NCI-H748 (cell line): ENCODE results near the gene ETNK1.
A peak's percentile ranks its signal among the peaks of the same experiment; 100 is the strongest.
"Not testable (repeated sequence)": the region's sequence is repeated elsewhere in the genome, so short reads cannot be mapped to it uniquely, and the experiment has no call there.

Experiments used
- DNase-seq: peaks from one replicate; lab custom pipeline; 2025; ENCODE audit not compliant: unreplicated experiment; lab: John Stamatoyannopoulos, UW

ETNK1 gene

DNA sequence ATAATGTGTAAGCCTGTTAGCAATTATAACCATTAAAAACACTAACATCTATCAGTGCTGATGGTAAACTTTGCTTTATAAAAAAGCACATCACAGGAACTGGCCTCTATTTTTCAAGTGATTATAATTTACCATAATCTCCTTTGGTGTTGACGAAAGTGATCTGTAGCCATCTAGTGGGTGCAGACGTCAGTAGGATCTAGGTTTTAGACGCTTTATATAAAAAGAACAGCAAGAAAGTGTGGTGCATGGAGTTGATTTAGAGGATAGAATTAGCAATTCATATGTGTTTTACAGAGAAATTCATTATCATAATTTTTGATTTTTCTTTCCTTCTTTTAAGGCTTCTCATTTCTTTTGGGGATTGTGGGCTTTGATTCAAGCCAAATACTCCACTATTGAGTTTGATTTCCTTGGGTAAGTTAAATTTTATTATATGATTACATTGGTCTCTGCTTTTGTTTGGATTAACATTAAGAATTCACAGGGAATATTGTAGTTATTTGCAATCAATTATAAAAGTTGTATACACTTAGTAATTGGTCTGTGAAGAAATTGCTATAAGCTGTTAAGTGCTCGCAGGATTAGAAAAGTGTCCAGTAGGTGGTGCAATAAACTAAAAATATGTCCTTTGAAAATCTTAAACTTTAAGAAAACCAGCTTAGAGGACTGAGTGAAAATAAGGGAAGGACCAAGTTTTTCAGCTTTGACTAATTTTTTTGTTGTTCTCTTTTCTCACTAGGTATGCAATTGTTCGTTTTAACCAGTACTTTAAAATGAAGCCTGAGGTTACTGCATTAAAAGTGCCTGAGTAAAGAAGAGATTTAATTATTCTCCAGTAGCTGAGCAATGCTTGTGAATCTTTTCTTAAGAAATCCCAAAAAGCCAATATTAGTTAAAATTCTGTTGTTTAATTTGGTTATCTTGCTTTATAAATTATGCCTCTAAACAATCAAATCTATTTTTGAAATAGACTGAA, 59.5 kb downstream of the ETNK1 start:
- DNase-seq, result peak; percentile 22

DNA sequence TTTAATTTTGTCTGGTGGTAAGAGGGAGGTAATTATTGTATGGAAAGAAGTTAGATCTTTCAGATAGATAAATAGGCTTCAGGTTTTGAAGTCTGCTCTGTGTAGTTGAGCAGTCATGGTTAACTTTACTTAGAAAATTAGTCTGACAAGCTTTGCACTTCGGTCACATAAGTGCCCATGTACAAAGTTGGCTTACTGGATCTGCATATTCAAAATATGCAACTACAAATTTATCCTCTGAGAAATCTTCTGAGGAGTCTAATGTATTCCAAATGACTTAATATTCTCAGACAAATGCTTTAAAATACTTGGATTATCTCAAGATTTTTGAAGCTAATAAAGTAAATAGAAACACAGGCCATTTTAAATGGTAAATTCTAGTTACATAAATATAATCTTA, 61.2 kb downstream of the ETNK1 start:
- no peak for DNase-seq

DNA sequence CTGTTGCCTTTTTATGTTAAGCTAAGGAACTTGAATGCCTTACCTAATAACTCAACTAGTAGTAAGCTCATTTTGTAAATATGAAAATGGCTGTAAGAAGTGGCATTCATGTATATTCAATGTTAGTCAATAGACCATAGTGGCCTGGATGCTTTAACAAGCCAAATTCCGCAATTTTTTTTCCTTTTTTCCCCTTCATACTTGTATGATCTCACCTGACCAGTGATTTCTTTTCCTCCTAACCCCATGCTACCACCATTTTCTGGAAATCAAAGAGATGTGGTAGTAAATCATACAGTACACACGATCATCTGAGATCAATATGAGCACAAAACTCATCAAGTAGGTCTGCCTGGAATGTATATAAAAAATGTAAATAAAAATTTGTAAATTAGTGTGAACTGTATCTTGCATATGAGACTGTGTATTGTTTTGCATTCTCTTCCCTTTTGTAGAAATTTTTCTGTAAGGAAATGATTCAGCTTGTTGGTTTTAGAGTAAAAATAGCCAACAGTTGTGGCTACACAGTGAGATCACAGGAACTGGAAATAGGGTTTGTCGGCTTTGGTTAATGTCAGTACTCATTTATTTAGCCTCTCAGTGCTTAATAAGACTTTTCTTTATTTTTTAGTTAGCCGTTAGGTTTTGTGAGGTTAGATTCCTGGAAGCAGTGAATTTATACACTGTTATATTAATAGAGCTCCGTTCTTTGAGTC, 62.5 kb downstream of the ETNK1 start:
- no peak for DNase-seq

DNA sequence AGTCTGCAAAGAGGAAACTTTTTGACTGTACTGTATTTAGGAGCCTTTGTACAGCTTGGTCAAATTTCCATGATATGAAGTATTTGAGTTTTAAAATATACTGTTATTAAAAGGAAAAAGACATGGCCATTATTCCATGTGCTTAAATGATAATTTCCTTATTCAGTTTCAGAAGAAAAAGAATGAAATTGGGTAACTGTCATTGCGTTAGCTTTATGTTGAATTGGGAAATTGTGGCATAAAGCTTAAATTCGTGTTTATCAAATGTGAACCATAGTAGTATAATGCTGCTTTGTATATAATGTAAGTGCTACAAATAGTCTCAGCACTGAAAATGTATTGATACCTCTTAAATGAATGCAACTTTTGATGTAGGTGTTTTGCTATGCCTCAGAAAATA, 64.9 kb downstream of the ETNK1 start:
- DNase-seq, result no peak

DNA sequence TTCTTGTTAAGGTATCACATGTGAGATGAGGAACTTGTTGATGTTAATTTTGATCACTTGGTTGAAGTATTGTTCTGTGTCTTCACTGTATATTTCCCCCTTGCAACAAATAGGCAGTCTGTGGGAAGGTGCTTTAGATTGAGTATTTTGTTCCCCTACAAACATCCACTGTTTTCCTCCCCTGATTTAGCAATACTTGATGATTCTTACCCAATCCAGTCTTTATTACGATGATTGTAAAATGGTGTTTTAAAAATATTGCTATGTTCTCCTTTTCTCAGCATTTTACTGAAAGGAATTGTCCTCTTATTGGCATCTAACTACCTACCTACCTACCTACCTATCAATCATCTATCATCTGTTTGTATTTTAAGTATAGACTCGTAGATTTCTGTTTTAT, 66.3 kb downstream of the ETNK1 start:
- no peak for DNase-seq

DNA sequence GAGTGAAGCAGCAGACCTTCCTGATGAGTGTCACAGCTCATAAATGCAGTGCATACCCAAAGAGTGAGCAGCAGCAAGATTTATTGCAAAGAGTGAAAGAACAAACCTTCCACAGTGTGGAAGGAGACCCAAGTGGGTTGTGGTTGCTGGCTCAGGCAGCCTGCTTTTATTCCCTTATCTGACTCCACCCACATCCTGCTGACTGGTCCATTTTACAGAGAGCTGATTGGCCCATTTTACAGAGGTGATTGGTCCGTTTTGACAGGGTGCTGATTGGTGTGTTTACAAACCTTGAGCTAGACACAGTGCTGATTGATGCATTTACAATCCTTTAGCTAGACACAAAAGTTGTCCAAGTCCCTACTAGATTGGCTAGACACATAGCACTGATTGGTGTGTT, 67.5 kb downstream of the ETNK1 start:
- DNase-seq, result not testable (repeated sequence)

DNA sequence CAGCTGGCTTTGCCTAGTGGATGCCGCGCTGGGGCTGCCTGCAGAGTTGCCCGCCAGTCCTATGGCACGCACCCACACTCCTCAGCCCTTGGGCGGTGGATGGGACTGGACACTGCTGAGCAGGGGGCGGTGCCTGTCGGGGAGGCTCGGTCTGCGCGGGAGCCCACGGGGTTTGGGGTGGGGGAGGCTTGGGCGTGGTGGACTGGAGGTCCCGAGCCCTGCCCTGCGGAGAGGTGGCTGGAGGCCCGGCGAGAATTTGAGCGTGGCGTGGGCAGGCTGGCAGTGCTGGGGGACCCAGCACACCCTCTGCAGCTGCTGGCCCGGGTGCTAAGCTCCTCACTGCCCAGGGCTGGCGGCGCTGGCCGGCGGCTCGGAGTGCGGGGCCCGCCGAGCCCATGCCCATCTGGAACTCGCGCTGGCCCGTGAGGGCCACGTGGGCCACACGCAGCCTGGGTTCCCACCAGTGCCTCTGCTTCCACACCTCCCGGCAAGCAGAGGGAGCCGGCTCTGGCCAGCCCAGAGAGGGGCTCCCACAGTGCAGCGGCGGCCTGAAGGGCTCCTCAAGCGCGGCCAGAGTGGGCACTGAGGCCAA, 68.1 kb downstream of the ETNK1 start:
- DNase-seq, result no peak

DNA sequence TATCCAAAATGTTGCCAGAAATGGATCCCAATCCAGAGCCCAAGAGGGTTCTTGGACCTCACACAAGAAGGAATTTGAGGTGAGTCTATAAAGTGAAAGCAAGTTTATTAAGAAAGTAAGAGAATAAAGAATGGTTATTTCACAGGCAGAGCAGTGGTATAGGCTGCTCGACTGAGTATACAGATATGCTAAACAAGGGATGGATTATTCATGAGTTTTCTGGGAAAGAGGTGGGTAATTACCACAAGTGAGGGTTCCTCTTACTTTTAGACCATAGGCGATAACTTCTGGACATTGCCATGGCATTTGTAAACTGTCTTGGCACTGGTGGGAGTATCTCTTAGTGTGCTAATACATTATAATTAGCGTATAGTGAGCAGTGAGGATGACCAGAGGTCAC, 73.6 kb downstream of the ETNK1 start:
- no peak for DNase-seq

DNA sequence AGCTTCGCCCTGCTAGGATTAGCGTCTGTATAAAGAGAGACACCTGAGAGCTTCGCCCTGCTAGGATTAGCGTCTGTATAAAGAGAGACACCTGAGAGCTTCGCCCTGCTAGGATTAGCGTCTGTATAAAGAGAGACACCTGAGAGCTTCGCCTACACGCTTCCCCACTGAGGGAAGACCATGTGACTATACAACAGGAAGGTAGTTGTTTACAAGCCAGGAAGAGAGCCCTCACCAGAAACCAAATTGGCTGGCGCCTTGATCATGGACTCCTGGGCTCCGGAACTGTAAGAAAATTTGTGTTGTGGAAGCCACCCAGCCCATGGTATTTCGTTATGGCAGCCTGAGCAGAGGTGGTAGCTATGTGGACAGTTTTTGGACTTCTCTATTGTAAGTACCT, 74.7 kb downstream of the ETNK1 start:
- peak; percentile 83 for DNase-seq

DNA sequence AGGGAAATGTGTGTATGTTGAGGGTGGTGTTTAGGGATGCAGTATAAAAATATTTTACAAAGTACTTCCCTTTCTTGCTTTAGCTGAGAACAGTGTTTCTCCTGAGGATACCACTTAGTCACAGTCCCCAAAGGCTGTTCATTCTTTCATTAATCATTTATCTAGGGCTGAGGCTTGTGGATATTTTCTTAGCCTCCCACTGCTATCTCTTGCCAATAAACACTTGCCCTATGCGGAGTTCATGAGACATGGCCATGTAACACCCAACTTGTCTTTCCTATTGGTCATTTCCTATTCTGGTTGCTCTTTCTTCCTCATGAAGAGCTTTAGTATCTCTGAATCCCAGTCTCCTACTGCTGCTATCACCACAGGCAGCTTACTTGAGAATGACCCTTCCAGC, 75.1 kb downstream of the ETNK1 start:
- peak; percentile 11 for DNase-seq

DNA sequence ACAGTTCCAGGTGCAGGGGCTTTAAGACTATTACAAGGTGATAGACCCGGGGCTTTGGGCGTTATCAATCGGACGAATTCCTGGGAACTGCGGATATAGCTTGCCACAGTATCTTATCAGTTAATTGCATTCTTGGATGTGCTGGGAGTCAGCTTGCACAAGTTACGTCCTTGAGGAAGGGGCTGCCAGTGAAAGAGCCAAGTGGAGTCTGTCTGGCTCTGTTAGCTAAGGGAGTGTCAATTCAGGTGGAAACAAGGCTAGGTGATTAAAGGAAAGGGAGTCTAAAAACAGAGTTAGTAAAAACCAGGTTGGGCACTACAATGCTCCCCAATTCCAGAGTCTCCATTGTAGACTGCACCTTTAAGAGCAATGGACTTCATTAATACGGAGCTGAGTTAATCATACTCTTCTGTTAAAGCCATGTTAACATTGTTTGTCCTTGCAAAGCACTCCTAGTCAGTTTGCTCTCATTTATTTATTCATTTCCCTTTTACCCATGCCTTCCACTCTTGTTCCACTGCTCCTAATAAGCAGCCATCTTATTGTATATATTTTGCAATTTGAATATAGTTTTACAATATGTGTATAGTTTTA, 76.3 kb downstream of the ETNK1 start:
- DNase-seq, result peak; percentile 44

DNA sequence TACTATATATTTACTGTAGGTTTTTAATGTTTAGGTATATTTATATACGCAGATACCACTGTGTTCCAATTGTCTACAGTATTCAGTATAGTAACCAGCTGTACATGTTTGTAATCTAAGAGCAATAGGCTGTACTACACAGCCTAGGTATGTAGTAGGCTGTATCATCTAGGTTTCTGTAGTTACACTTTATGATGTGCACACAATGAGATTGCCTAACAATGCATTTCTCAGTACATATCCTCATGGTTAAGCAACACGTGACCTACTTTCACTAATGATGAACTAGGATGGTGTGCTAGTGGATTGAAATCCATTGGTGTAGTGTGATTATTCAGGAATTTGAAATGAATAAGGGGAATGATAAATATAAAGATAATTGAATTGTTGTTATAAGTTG, 77.7 kb downstream of the ETNK1 start:
- DNase-seq, result no peak

DNA sequence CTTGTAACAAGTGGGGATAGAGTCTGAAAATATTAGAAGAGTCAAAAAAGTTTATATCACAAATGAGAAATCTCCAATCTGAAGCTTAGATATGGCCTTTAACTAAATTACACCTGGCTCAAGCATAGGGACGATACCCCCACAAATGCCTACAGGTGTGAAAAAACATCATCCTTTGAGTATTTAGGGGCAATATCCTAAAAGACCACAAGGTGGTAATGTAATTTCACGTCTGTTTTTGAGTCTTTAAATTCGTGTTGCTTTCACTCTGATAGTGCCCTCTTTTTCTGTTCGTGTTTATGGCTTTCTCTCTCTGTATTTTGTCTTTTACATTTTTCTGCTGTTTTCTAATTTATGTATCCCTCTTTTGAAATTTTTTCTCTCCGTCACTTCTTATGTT, 84.3 kb downstream of the ETNK1 start:
- DNase-seq, result peak; percentile 40

DNA sequence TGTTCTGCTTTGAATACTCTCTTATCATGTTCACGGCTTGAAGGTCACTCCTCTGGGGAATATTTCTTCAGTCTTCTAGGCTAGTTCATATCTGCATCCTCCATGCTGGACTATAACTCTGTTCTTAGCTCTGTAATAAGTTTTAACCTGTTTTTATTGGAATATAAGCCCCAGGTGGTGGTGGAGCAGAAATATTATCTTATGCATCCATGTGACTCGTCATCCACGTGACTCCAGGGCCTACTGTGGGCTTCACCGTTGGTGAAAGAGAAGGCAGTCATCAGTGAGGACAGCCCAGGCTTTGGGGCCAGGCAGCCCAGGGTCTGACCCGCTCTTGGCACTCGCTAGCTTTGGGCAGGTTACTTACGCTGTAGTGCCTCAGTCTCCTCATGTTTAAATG, 87.1 kb downstream of the ETNK1 start:
- no peak for DNase-seq

DNA sequence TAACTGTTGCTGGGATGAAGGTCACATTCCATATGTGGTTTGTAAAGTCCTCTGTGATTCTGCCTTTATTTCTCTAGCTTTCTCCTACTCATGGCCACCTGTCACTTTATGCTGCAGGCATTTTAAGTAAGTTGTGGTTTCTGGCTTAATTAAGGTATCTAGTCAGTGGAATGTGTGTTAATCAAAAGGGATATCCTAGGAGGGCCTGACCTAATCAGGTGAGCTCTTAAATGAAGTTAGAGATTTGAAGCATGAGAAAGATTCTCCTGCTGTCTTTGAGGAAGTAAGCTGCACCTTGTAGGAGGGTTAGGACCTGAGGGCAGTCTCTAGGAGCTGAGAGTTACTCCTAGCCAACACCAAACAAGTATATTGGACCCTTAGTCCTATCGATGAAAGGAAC, 90.3 kb downstream of the ETNK1 start:
- no peak for DNase-seq

DNA sequence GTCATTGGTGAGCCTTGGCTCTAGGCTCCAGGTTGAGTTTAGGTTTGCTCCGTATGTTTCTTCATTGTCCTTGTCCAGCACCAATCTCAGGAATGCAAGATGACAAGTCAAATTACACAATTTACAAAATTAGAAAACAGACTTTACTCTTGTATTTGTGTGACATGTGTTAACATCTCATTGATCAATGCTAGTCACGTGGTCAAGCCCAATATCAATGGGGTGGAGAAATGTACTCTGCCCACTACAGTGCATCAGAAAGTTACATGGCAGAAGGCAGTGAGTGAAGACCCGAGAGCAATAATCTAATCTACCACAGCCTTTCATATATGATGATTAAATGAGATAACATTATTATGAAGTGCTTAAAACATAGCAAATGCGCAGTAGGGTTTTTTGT, 94.8 kb downstream of the ETNK1 start:
- no peak for DNase-seq

DNA sequence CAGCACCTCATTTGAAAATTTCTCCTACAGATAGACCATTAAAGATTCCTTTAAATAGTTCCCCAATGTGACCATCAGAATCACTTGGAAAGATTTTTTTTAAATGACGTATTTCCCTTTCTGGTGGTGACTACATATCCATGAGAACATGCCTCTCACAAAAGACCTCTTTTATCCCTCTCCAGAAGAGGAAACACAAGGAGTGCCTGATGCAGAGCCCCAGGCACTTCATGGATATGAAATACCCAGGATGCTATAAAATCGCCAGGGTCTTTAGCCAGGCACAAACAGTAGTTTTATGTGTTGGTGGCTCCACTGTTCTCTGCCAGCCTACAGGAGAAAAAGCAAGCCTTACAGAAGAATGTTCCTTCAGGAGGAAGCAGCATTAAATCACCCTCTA, 97.1 kb downstream of the ETNK1 start:
- no peak for DNase-seq

DNA sequence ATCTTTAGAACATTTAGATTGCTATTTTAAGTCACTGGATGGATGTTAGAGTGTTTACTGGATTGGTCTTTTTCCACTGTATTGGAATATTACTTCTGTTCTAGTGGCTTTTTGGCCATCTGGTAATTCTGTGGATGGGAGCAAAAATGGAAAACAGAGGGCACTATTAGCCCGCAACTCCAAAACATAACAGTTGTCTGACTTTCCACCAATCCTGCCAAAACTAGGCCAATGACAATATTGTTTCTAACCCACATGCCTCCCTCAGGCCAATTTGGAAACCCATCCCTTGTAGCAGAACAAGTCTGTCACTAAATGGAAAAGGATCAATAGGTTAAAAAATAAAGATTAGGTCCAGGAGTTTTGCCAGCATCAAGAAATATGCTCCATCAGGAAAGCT, 97.8 kb downstream of the ETNK1 start:
- no peak for DNase-seq

DNA sequence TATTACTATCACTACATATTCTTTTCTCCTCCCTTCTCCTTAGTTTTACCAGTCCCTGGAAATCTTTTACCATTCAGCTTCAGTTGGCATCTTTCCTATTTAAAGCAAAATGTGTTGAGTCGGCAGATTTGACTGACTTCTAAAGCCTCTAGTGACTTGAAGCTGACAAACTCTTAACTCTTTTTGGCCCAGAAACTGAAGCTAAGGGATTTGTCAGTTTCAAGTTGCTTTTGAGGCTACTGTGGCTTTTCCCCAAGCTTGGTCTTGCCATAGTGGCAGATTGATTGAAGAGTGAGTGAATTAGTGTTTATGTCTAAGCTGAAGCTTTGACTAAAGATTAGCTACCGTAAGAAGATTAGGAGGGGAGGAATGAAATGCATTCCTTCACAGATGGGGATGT, 104.0 kb downstream of the ETNK1 start:
- DNase-seq, result no peak

DNA sequence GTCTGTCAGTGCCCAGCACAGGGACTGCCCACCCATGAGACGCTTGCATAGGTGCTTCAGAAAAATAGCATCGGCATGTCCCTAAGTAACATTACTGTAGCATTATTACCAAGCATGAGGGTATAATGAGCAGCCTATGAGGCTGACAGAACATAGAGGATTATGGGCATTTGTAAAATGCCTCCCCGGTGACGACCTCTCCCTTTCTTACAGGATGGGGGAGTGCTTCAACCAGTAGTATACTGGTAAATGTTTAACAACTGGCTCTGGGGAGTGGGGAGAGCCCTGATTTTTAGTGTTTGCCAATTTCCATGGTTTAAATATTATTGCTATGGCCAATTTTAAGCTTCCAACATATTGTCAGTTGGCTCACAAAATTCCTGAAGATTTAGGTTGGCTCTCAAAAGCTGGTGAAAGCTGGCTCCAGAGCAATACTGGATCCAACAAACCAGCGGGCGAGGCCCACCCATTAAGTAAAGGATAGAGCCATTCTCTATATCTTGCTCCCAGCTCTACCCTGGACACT, 104.5 kb downstream of the ETNK1 start:
- no peak for DNase-seq

DNA sequence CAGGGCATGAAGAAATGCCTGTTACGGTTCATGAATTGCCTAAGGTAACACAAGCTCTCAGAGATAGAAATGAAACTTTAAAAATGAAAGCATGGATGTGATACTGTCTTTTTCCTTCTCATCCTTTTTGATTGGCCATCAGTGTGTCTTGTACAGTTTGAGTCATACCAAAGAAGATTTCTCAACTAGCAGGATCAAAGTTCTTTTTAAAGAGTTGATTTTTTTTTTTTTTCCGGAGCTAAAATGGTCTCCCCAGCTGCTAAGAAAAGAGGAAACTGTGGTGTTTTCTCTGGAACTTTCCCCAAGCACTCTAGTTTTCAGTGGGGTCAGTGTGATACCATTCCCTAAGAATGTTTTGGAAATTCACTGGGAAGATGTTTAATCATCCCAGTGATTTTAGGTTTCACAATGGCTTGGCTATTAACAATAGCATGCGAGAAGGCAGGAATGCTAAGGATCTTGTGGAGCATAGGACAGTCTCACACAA, 105.0 kb downstream of the ETNK1 start:
- no peak for DNase-seq
